ENCODE measurements around the gene ALG8. TPM values are rescaled to one million over a fixed set of nuclear protein-coding genes. Genes with fewer than 3 reads are reported as not detected.

The ALG8 gene
- polyA plus RNA-seq, 1 donor (not counting 4 experiments of a cell fraction or from before 2014, with no cell fraction given): 71.8 TPM

GRCh38 chr11:78166855-78167469, 27.5 kb upstream of the ALG8 start:
- peaks cover 0 to under 1% of the 10 kb centered on the region in 2 experiments for H3K36me3 ChIP-seq (ENCODE audit: control insufficient read depth in 2 of 2, extremely low read depth in 1 of 2, insufficient read depth in 2 of 2, low read length in 2 of 2)
- FAIRE-seq (no peak), DNase-seq (ENCODE audit: low read depth, low spot score) (no peak)
- no peak overlapping the region for H3K27ac ChIP-seq (ENCODE audit: control insufficient read depth, insufficient read depth, low read length)
- TF ChIP-seq EZH2 (IDR thresholded peaks at IDR 0.05; ENCODE audit: low read length) (no peak), CTCF (optimal IDR thresholded peaks at IDR 0.05 in 1 of 3, IDR thresholded peaks at IDR 0.05 in 1 of 3, conservative IDR thresholded peaks at IDR 0.05 in 1 of 3; ENCODE audit: extremely low read depth in 1 of 3, insufficient read depth in 2 of 3, low read length in 3 of 3) (no peak)
- dilution Hi-C loops (cut with MboI; ENCODE audit: extremely low pct_ligation_motif_present, low sequenced_read_pairs): no loop called here
- H3K9me1 ChIP-seq (ENCODE audit: control insufficient read depth, extremely low read depth, insufficient read depth, low read length): no peaks in the 10 kb centered on the region
- H4K20me1 ChIP-seq (ENCODE audit: control insufficient read depth, extremely low read depth, insufficient read depth, low read length): no peaks in the 10 kb centered on the region
- no peak overlapping the region for H2AFZ ChIP-seq (ENCODE audit: control insufficient read depth, low read length)
- H3K9me3 ChIP-seq (ENCODE audit: control insufficient read depth, low read depth, low read length): no peaks in the 10 kb centered on the region
- no peaks in the 10 kb centered on the region for H3K4me1 ChIP-seq (ENCODE audit: control insufficient read depth, extremely low read depth, insufficient read depth, low read length)
- H3K4me3 ChIP-seq (ENCODE audit: control insufficient read depth in 2 of 3, extremely low read depth in 1 of 3, insufficient read depth in 2 of 3, low read depth in 1 of 3, low read length in 3 of 3): no peak overlapping the region
- H3K27me3 ChIP-seq (ENCODE audit: control insufficient read depth, extremely low read depth, insufficient read depth, low read length): no peaks in the 10 kb centered on the region
- H3K4me2 ChIP-seq (ENCODE audit: control insufficient read depth, extremely low read depth, insufficient read depth, low read depth, low read length): no peak overlapping the region
- H3K9ac ChIP-seq (ENCODE audit: control insufficient read depth, extremely low read depth, insufficient read depth, low read length): no peak overlapping the region
- no peaks in the 10 kb centered on the region for H3K79me2 ChIP-seq (ENCODE audit: control insufficient read depth, insufficient read depth, low read length)

GRCh38 chr11:78164471-78164870, 25.0 kb upstream of the ALG8 start:
- FAIRE-seq: no peak
- dilution Hi-C loops (cut with MboI; ENCODE audit: extremely low pct_ligation_motif_present, low sequenced_read_pairs): no loop called here
- H3K9ac ChIP-seq (ENCODE audit: control insufficient read depth, extremely low read depth, insufficient read depth, low read length): no peak overlapping the region

More at GRCh38 chr11:78164471-78164870, 25.0 kb upstream of the ALG8 start:
- H3K4me3 ChIP-seq (ENCODE audit: control insufficient read depth in 2 of 3, extremely low read depth in 1 of 3, insufficient read depth in 2 of 3, low read depth in 1 of 3, low read length in 3 of 3): no peak overlapping the region
- H3K9me3 ChIP-seq (ENCODE audit: control insufficient read depth, low read depth, low read length): no peaks in the 10 kb centered on the region
- no peaks in the 10 kb centered on the region for H3K27me3 ChIP-seq (ENCODE audit: control insufficient read depth, extremely low read depth, insufficient read depth, low read length)
- DNase-seq (ENCODE audit: low read depth, low spot score): no peak
- H3K4me2 ChIP-seq (ENCODE audit: control insufficient read depth, extremely low read depth, insufficient read depth, low read depth, low read length): no peak overlapping the region
- H3K36me3 ChIP-seq (ENCODE audit: control insufficient read depth in 2 of 2, extremely low read depth in 1 of 2, insufficient read depth in 2 of 2, low read length in 2 of 2): no peaks in the 10 kb centered on the region
- no peaks in the 10 kb centered on the region for H3K4me1 ChIP-seq (ENCODE audit: control insufficient read depth, extremely low read depth, insufficient read depth, low read length)
- H2AFZ ChIP-seq (ENCODE audit: control insufficient read depth, low read length): no peak overlapping the region
- no peaks in the 10 kb centered on the region for H3K79me2 ChIP-seq (ENCODE audit: control insufficient read depth, insufficient read depth, low read length)
- H3K9me1 ChIP-seq (ENCODE audit: control insufficient read depth, extremely low read depth, insufficient read depth, low read length): no peaks in the 10 kb centered on the region
- no peak overlapping the region for H3K27ac ChIP-seq (ENCODE audit: control insufficient read depth, insufficient read depth, low read length)
- H4K20me1 ChIP-seq (ENCODE audit: control insufficient read depth, extremely low read depth, insufficient read depth, low read length): no peaks in the 10 kb centered on the region
- TF ChIP-seq EZH2 (IDR thresholded peaks at IDR 0.05; ENCODE audit: low read length): no peak
- TF ChIP-seq CTCF (optimal IDR thresholded peaks at IDR 0.05 in 1 of 3, IDR thresholded peaks at IDR 0.05 in 1 of 3, conservative IDR thresholded peaks at IDR 0.05 in 1 of 3; ENCODE audit: extremely low read depth in 1 of 3, insufficient read depth in 2 of 3, low read length in 3 of 3): no peak

Data from keratinocyte (primary cell).